ENCODE measurements around the gene CUL2.

GRCh38 chr10:35041502-35041879 is 48.6 kb downstream of the CUL2 start:
- TF ChIP-seq EZH2 (IDR thresholded peaks at IDR 0.05; ENCODE audit: borderline replicate concordance, low read length) (no peak), CTCF (conservative IDR thresholded peaks at IDR 0.05 in 1 of 2, IDR thresholded peaks at IDR 0.05 in 1 of 2; ENCODE audit: extremely low read depth in 1 of 2, insufficient read depth in 1 of 2, low read depth in 1 of 2, low read length in 2 of 2) (no peak)

Measured in mammary epithelial cell (primary cell).